ENCODE data around the gene KLKB1. TPM values are rescaled to one million over a fixed set of nuclear protein-coding genes. Genes with fewer than 3 reads are reported as not detected.

Gene KLKB1
- 1 to 10 TPM in 2 of 4 donors, under 1 TPM in 2; 0.36 to 3.9 (median 1.4) TPM for total RNA-seq
- 1 to 10 TPM in 1 of 3 donors, under 1 TPM in 2; 0.46 to 1.3 (median 0.60) TPM for polyA plus RNA-seq

DNA sequence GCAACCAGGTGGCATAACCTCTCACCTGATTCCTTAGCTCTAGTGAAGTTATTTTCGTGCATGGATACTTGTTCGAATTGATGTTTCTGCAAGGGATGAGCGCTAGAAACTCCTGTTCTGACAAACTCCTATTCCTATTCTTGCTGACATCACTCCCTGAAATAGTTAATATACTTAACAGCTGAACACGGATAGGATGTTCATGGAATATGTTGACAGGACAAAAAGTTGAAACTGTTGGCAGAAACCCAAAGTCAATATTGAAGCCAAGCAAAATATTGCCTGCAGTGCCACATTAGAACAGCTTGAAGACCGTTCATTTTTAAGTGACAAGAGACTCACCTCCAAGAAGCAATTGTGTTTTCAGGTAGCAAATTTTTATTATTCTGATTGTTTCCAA lies at the start of gene KLKB1:
Gene KLKB1 (plus strand): TSS at position 287 of the 400 bp plus-strand sequence. CDS start 689 bp downstream, outside the sequence.
- Histone ChIP-seq H3K4me3 (peak within 1 kb of the TSS in 3 of 4 donors; percentile 10 to 34 (median 27)), H3K9me3 (peaks cover 0 to 3% (median 1%) of the 10 kb centered on the region in 4 donors), H3K4me1 (peaks cover 0 to 4% (median 2%) of the 10 kb centered on the region in 4 donors), H3K36me3 (no peaks in the 10 kb centered on the region), H3K27ac (no peak within 1 kb of the TSS), H3K27me3 (no peaks in the 10 kb centered on the region)
- intact Hi-C loops (cut with DNase I) = no loop called here
- TF ChIP-seq POLR2AphosphoS5 (IDR thresholded peaks at IDR 0.05) (no peak), POLR2A (IDR thresholded peaks at IDR 0.05) (no peak), EP300 (IDR thresholded peaks at IDR 0.05) (no peak)
- TF ChIP-seq, protein P1, sequence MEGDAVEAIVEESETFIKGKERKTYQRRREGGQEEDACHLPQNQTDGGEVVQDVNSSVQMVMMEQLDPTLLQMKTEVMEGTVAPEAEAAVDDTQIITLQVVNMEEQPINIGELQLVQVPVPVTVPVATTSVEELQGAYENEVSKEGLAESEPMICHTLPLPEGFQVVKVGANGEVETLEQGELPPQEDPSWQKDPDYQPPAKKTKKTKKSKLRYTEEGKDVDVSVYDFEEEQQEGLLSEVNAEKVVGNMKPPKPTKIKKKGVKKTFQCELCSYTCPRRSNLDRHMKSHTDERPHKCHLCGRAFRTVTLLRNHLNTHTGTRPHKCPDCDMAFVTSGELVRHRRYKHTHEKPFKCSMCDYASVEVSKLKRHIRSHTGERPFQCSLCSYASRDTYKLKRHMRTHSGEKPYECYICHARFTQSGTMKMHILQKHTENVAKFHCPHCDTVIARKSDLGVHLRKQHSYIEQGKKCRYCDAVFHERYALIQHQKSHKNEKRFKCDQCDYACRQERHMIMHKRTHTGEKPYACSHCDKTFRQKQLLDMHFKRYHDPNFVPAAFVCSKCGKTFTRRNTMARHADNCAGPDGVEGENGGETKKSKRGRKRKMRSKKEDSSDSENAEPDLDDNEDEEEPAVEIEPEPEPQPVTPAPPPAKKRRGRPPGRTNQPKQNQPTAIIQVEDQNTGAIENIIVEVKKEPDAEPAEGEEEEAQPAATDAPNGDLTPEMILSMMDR (IDR thresholded peaks at IDR 0.05) = no peak
- WGBS, 2 donors = 54 to 75% methylated on average over 5 of the region's 5 CpGs
- DNase-seq = no peak

DNA sequence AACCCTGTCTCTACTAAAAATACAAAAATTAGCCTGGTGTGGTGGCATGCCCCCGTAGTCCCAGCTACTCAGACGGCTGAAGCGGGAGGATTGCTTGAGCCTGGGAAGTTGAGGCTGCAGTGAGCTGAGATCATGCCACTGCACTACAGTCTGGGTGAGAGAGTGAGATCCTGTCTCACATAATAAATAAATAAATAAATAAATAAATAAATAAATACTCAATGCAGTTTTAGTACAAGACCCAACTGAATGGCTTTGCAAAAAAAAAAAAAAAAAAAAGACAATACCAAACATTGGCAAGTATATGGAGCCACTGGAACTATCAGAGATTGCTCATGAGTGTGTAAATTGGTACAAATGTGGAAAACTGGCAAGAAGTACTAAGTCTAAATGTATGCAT lies 39.2 kb upstream of the KLKB1 start:
- no peak for TF ChIP-seq POLR2AphosphoS5 (IDR thresholded peaks at IDR 0.05)
- TF ChIP-seq POLR2A (IDR thresholded peaks at IDR 0.05) = no peak
- no peak for TF ChIP-seq EP300 (IDR thresholded peaks at IDR 0.05)
- TF ChIP-seq, protein P1 (IDR thresholded peaks at IDR 0.05) = no peak
- H3K27ac ChIP-seq = no peak overlapping the region
- intact Hi-C loops (cut with DNase I) = no loop called here

DNA sequence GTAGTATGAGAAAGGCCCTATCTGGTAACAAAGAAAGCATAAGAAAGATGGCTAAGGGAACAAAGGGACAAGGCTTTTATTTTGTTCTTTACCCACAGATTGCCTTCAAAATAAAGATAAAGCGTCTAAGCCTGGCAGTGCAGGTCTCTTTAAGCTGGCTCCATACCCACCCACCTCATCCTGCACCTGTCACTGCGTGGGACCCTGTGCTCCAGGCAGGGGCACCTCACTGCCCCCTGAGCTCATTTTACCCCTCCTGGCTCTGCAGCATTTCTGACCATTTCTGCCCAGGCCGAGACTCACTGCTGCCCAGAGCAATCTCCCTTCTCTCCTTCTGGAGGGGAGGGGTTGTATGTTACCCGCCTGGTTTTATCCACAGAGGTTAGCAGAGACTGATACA lies 37.7 kb upstream of the KLKB1 start:
- Histone ChIP-seq H3K9me3 (no peaks in the 10 kb centered on the region), H3K4me1 (peaks cover 0 to 39% (median 31%) of the 10 kb centered on the region in 4 donors), H3K36me3 (peaks cover 0 to 3% (median 0%) of the 10 kb centered on the region in 4 donors), H3K4me3 (peak overlapping the region in 1 of 4 donors; percentile 89), H3K27me3 (no peaks in the 10 kb centered on the region), H3K27ac (peak overlapping the region; percentile 93 to 99 (median 98))
- no peak for DNase-seq
- WGBS, 2 donors = 29 to 47% methylated on average over 4 of the region's 4 CpGs
- no peak for TF ChIP-seq EP300 (IDR thresholded peaks at IDR 0.05)
- TF ChIP-seq, protein P1 (IDR thresholded peaks at IDR 0.05) = no peak
- intact Hi-C loops (cut with DNase I) = loop anchor here (2.0 to 10.0 kb wide), 4 partner anchors 45 to 987 kb away; partner anchors contain the start of genes CFAP97, FAT1 and TLR3

More for the DNA sequence above, 39.2 kb upstream of the KLKB1 start:
- H3K27me3 ChIP-seq = no peaks in the 10 kb centered on the region
- 87 to 97% methylated on average over 3 of the region's 3 CpGs for WGBS, 2 donors
- DNase-seq = no peak
- no peak overlapping the region for H3K4me3 ChIP-seq
- peaks cover 0 to 23% (median 21%) of the 10 kb centered on the region in 4 donors for H3K4me1 ChIP-seq
- H3K9me3 ChIP-seq = no peaks in the 10 kb centered on the region
- H3K36me3 ChIP-seq = no peaks in the 10 kb centered on the region

DNA sequence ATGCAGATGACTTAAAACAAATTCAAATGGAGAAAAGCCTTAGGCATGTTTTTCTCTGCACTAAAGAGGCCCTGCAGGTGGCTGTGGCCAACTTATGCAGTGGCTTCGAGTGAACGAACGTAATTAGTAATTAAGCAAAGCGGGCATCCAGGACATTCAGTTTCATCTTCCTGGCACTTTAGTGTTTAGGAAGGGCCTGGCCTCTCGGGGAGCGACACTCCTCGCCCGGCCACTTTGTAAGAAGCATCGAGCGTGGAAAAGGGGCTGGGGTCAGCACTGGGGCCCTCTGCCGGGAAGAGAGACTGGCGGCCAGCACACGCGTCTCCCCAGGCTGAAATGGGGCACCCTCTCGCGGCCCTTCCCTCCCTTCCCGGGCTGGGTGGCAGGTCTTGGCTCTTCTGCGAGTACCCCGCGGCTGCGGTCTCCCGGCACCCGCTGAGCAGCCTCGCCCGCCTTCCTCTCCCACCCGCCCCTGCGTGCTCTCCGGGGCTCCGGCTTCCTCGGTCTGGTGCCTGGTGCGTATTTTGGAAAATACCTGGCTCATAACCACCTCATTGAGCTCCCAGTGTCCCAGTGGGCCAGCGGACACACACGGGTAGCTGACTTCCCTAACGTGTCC lies 36.6 kb upstream of the KLKB1 start:
- TF ChIP-seq, protein P1 (IDR thresholded peaks at IDR 0.05) = peak in 1 of 4 experiments; percentile 23
- TF ChIP-seq POLR2A (IDR thresholded peaks at IDR 0.05) = no peak
- no peak for TF ChIP-seq POLR2AphosphoS5 (IDR thresholded peaks at IDR 0.05)
- TF ChIP-seq EP300 (IDR thresholded peaks at IDR 0.05) = no peak
- DNase-seq = peak; percentile 75
- Histone ChIP-seq H3K4me1 (peaks cover 0 to 40% (median 31%) of the 10 kb centered on the region in 4 donors), H3K27ac (peak overlapping the region; percentile 93 to 99 (median 98)), H3K36me3 (peaks cover 0 to 13% (median 2%) of the 10 kb centered on the region in 4 donors), H3K9me3 (no peaks in the 10 kb centered on the region), H3K4me3 (peak overlapping the region; percentile 79 to 89 (median 82)), H3K27me3 (no peaks in the 10 kb centered on the region)
- intact Hi-C loops (cut with DNase I) = loop anchor here (2.0 to 10.0 kb wide), 4 partner anchors 46 to 988 kb away; partner anchors contain the start of genes CFAP97, FAT1 and TLR3
- WGBS, 2 donors = 0% methylated on average over 34 of the region's 34 CpGs
